AG04449 (cell line): Measurements from ENCODE around the gene CETN2.

Experiments
- CTCF ChIA-PET: fragments of 350-600 bp; formaldehyde crosslinking; extraction: SDS; loops from one replicate; lab custom pipeline; 2021; ENCODE audit warnings: antibody characterized with exemption; lab: Yijun Ruan, JAX
- POLR2A ChIA-PET: fragments of 400-600, 350-600 bp; formaldehyde crosslinking; extraction: SDS; loops from one replicate; lab custom pipeline; 2020; ENCODE audit warnings: antibody characterized with exemption, inconsistent platforms; lab: Yijun Ruan, JAX
- DNase-seq: peaks from one replicate; pipeline ENCODE4 v3.0.0-alpha.2; 2010; ENCODE audit warnings: low read depth, low spot score
- H3K4me3 ChIP-seq: 2 replicates; pipeline ENCODE4 v1.5.1; 2011; ENCODE audit warnings: low read depth, mild to moderate bottlenecking, control low read depth, low read length
- TF ChIP-seq, protein P1 (sequence below): IDR thresholded peaks from one replicate; pipeline ENCODE4 v1.5.1; 2011; ENCODE audit warnings: mild to moderate bottlenecking, moderate library complexity, low read length, control low read depth, inconsistent platforms; ENCODE audit not compliant: insufficient read depth; ENCODE audit errors: missing control alignments

CETN2 gene

DNA sequence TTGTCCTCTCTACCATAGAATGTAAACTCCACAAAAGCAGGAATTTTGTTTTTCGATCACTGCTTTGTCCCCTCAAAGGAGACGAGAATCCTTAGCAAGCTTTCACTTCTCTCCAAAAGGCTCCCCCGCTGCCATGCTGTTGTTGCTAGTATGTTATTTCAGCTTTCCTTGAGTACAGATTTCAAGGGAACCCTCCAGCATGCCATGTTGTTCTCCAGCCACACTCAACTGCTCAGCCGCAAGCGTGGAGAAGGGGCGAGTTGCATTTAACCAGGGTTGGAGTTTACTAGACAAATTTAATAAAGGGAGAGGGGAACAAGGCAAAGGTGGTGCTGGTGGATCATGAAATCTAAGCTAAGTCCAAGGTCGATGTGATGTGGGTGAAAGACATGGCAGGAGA is 23.4 kb upstream of the CETN2 start:
- TF ChIP-seq, protein P1, sequence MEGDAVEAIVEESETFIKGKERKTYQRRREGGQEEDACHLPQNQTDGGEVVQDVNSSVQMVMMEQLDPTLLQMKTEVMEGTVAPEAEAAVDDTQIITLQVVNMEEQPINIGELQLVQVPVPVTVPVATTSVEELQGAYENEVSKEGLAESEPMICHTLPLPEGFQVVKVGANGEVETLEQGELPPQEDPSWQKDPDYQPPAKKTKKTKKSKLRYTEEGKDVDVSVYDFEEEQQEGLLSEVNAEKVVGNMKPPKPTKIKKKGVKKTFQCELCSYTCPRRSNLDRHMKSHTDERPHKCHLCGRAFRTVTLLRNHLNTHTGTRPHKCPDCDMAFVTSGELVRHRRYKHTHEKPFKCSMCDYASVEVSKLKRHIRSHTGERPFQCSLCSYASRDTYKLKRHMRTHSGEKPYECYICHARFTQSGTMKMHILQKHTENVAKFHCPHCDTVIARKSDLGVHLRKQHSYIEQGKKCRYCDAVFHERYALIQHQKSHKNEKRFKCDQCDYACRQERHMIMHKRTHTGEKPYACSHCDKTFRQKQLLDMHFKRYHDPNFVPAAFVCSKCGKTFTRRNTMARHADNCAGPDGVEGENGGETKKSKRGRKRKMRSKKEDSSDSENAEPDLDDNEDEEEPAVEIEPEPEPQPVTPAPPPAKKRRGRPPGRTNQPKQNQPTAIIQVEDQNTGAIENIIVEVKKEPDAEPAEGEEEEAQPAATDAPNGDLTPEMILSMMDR: no peak
- no peak for DNase-seq
- no peak overlapping the region for H3K4me3 ChIP-seq
- POLR2A ChIA-PET: no interaction called here
- CTCF ChIA-PET: interaction anchor here (0.7 kb wide), 1 partner anchor 8 kb away, joined by 3 read pairs; no protein-coding TSS in a partner anchor

DNA sequence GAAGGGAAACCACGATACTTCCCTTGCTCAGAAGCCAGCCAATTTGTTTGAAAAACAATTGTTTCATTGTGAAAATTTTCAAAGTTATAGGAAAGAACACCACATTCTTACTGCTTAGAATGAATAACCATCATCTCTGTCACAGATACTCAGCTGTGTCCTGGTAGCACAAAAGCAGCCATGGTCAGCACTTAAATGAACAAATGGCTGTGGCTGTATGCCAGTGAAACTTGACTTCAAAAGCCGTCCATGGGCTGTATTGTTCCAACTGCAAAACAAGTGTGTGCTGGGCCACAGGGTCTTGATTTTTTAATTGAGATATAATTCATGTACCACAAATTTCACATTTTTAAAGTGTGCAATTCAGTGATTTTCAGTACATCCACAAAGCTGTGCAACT is 19.9 kb upstream of the CETN2 start:
- ChIA-PET CTCF (interaction anchor here (1.3 to 1.5 kb wide), 2 partner anchors 13 to 54 kb away, joined by 3 read pairs; no protein-coding TSS in a partner anchor), POLR2A (no interaction called here)
- TF ChIP-seq, protein P1: no peak
- no peak overlapping the region for H3K4me3 ChIP-seq
- no peak for DNase-seq

DNA sequence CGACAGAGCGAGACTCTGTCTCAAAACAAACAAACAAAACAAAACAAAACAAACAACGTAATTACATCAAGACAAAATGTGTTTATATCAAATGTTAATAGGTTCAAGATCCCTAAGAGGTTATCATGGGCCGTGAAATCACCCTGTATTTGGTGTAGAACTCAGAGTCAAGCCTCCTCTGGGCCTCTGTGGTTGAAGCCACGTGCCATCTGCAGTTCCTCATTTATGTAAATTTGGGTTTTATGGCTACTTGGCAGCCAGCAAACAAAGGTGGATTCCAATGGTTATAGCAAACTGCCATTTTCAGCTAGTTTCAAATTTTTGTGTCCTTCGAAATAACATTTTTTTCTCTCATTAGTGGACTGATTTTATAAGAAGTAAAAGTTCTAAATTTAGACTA is 16.7 kb upstream of the CETN2 start:
- TF ChIP-seq, protein P1: no peak
- no peak for DNase-seq
- no peak overlapping the region for H3K4me3 ChIP-seq
- ChIA-PET CTCF (no interaction called here), POLR2A (no interaction called here)

DNA sequence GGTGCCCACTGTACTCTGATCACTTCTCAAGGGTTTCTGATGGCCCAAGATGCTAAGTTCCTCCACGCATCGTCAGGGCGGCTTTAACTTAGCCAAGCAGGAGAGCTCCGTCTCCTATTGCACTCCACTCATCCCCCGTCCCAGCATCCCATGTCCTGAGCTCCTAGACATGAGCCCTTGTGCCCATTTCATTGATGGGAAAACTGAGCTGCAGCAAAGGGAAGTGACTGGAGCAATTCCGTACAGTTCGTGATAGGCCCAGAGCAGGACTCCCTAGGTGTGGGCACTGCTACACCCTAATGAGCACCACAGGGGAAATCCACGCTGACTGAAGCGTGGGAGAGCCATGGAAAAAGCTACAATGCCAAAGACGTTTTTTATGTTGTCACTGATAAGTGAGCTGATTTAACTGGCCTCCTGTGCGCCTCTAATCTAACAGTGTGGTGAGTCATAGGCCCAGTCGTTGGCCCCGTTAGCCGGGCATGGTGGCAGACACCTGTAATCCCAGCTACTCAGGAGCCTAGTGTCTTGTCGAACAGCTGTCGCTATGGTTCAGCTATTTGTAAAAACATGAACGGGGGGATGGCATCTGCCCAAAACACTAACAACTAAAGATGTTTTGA is 15.2 kb upstream of the CETN2 start:
- TF ChIP-seq, protein P1: no peak
- ChIA-PET POLR2A (no interaction called here), CTCF (interaction anchor here (1.1 kb wide), 1 partner anchor 9 kb away, joined by 3 read pairs; no protein-coding TSS in a partner anchor)
- no peak for DNase-seq
- no peak overlapping the region for H3K4me3 ChIP-seq

DNA sequence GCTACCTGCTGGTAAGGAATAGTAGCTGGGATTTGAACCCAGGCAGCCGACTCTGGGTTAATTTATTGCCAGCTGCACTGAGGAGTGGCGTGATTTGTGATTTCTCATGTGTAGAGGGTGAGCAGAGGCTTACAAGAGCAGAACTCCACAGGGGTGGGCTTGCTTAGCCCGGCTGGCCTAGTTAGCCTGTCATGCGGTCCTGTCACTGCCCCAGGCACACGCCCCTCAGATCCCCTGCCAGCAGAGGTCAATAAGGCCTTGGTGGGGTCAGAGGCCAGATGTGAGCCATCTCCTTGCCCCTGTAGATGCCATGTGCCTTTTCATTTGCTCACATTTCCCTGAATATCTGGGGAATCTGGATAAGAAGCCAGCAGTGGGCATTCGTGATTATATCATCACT is 13.7 kb upstream of the CETN2 start:
- TF ChIP-seq, protein P1: no peak
- CTCF ChIA-PET: no interaction called here

DNA sequence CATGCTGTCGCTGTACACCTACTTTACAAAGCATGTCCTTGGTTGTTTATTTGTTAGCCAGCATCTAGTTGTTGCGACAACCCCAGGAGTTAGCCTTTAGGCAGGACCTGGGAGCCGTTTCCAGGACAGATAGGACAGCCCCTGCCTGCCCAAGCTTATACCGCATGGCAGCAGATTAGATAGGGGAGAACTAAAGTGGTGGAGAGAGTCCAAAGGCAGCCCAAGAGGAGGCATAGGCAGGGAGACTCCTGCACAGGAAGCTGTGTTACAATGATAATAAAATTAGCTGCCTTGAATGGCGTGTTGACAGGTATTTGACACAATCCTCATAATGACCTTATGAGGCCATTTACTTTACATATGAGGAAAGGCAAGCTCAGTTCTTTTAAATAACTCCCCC is 13.3 kb upstream of the CETN2 start:
- DNase-seq: no peak
- no peak overlapping the region for H3K4me3 ChIP-seq
- TF ChIP-seq, protein P1: no peak
- CTCF ChIA-PET: no interaction called here
- POLR2A ChIA-PET: no interaction called here

More for the DNA sequence above, 13.7 kb upstream of the CETN2 start:
- DNase-seq: no peak
- no peak overlapping the region for H3K4me3 ChIP-seq
- POLR2A ChIA-PET: no interaction called here
